Measurements from ENCODE around the gene PES1.

DNA sequence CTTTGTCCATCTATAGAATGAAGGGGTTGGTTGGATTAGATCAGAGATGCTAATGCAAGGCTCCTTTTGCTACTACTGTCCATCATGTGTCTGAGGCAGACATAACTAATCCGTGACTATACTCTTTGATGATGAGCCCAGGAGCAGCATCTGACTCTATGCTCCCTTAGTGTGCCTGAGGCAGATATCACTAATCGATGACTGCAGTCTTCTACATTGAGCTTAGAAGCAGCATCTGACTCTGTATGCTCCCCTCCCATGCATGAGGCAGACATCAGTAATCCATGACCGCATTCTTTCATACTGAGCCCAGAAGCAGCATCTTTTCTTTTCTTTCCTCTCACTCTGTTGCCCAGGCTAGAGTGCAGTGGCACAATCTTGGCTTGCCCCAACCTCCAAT lies 19.5 kb upstream of the PES1 start:
- TF ChIP-seq, protein P1, sequence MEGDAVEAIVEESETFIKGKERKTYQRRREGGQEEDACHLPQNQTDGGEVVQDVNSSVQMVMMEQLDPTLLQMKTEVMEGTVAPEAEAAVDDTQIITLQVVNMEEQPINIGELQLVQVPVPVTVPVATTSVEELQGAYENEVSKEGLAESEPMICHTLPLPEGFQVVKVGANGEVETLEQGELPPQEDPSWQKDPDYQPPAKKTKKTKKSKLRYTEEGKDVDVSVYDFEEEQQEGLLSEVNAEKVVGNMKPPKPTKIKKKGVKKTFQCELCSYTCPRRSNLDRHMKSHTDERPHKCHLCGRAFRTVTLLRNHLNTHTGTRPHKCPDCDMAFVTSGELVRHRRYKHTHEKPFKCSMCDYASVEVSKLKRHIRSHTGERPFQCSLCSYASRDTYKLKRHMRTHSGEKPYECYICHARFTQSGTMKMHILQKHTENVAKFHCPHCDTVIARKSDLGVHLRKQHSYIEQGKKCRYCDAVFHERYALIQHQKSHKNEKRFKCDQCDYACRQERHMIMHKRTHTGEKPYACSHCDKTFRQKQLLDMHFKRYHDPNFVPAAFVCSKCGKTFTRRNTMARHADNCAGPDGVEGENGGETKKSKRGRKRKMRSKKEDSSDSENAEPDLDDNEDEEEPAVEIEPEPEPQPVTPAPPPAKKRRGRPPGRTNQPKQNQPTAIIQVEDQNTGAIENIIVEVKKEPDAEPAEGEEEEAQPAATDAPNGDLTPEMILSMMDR (IDR thresholded peaks at IDR 0.05; ENCODE audit: insufficient read depth, low read length, poor library complexity, severe bottlenecking) = no peak
- no peak for TF ChIP-seq EZH2phosphoT487 (conservative IDR thresholded peaks at IDR 0.05; ENCODE audit: low read length)

Data from SU-DHL-6 (cell line).